Measurements from ENCODE around the gene RASGEF1C.

DNA sequence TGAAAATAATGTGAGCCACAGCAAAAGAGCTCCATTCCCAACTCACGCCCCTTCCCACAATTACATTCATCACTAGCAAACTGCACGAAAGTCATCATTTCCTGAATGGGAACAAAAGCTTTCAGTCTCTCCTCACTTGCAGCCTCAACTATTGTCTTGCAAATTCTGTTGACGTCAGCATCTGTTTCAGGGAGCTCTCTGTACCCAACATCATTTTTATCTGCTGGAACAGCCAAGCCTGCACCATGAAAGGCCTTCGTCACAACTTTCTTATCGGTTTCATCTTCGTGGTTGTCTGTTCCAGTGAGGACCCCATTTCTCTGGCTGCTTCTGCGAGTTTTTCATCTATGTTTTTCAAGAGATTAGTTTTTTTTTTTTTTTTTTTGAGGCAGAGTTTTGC is 123.2 kb downstream of the RASGEF1C start:
- TF ChIP-seq, protein P1, sequence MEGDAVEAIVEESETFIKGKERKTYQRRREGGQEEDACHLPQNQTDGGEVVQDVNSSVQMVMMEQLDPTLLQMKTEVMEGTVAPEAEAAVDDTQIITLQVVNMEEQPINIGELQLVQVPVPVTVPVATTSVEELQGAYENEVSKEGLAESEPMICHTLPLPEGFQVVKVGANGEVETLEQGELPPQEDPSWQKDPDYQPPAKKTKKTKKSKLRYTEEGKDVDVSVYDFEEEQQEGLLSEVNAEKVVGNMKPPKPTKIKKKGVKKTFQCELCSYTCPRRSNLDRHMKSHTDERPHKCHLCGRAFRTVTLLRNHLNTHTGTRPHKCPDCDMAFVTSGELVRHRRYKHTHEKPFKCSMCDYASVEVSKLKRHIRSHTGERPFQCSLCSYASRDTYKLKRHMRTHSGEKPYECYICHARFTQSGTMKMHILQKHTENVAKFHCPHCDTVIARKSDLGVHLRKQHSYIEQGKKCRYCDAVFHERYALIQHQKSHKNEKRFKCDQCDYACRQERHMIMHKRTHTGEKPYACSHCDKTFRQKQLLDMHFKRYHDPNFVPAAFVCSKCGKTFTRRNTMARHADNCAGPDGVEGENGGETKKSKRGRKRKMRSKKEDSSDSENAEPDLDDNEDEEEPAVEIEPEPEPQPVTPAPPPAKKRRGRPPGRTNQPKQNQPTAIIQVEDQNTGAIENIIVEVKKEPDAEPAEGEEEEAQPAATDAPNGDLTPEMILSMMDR (IDR thresholded peaks at IDR 0.05; ENCODE audit: insufficient read depth, low read length, poor library complexity, severe bottlenecking): no peak
- no peak for TF ChIP-seq EZH2phosphoT487 (conservative IDR thresholded peaks at IDR 0.05; ENCODE audit: low read length)
